Subcutaneous abdominal adipose tissue (tissue), 5 donors: ENCODE data around the gene MCL1.
"Not testable (repeated sequence)": the region's sequence is repeated elsewhere in the genome, so short reads cannot be mapped to it uniquely, and the experiment has no call there.

Source experiments
- H3K27ac ChIP-seq: one replicate; pipeline ENCODE4 v1.7.0; 2013; ENCODE audit warnings: low read depth, mild to moderate bottlenecking, inconsistent platforms, low read length, moderate library complexity
- H3K27me3 ChIP-seq, 5 donors: one replicate each; pipeline ENCODE4 v1.7.0; 2013; ENCODE audit warnings: low read length in 5 of 5, inconsistent platforms in 1 of 5; ENCODE audit not compliant: control insufficient read depth in 5 of 5, insufficient read depth in 4 of 5
- H3K36me3 ChIP-seq, 5 donors: one replicate each; pipeline ENCODE4 v1.7.0; 2013; ENCODE audit warnings: low read length in 5 of 5; ENCODE audit not compliant: control insufficient read depth in 5 of 5, insufficient read depth in 5 of 5
- H3K4me1 ChIP-seq, 5 donors: one replicate each; pipeline ENCODE4 v1.7.0; 2013; ENCODE audit warnings: low read length in 5 of 5, mild to moderate bottlenecking in 3 of 5, moderate library complexity in 1 of 5; ENCODE audit not compliant: control insufficient read depth in 5 of 5, insufficient read depth in 5 of 5
- H3K4me3 ChIP-seq, 5 donors: one replicate each; pipeline ENCODE4 v1.7.0; 2013; ENCODE audit warnings: low read length in 5 of 5, low read depth in 1 of 5
- H3K9ac ChIP-seq, 5 donors: one replicate each; pipeline ENCODE4 v1.7.0; 2013; ENCODE audit warnings: low read length in 5 of 5, mild to moderate bottlenecking in 4 of 5, moderate library complexity in 3 of 5
- H3K9me3 ChIP-seq, 5 donors: one replicate each; pipeline ENCODE4 v1.7.0; 2013; ENCODE audit warnings: low read length in 5 of 5; ENCODE audit not compliant: control insufficient read depth in 5 of 5
- donor health status: healthy.
- donor health status: healthy.
- donor health status: healthy.
- donor health status: healthy.
- donor health status: healthy.

MCL1 gene

DNA sequence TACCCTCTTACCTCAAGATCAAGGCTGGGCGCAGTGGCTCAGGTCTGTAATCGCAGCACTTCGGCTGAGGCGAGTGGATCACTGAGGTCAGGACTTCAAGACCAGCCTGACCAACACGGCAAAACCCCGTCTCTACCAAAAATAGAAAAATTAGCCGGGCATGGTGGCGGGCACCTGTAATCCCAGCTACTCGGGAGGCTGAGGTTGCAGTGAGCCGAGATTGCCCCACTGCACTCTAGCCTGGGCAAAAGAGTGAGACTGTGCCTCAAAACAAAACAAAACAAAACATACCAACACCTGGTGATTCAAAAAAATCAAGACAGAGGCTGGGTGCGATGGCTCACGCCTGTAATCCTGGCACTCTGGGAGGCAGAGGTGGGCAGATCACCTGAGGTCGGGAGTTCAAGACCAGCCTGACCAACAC is 5.8 kb downstream of the MCL1 start:
- Histone ChIP-seq H3K36me3 (peaks cover 45 to 63% (median 54%) of the 10 kb centered on the region in 5 donors), H3K4me1 (peaks cover 6 to 70% (median 66%) of the 10 kb centered on the region in 5 donors), H3K4me3 (peak overlapping the region in 4 of 5 donors; percentile 13 to 47 (median 42)), H3K27ac (peak overlapping the region; percentile 73)
- not testable (repeated sequence) for H3K27me3 ChIP-seq, H3K9ac ChIP-seq, H3K9me3 ChIP-seq

DNA sequence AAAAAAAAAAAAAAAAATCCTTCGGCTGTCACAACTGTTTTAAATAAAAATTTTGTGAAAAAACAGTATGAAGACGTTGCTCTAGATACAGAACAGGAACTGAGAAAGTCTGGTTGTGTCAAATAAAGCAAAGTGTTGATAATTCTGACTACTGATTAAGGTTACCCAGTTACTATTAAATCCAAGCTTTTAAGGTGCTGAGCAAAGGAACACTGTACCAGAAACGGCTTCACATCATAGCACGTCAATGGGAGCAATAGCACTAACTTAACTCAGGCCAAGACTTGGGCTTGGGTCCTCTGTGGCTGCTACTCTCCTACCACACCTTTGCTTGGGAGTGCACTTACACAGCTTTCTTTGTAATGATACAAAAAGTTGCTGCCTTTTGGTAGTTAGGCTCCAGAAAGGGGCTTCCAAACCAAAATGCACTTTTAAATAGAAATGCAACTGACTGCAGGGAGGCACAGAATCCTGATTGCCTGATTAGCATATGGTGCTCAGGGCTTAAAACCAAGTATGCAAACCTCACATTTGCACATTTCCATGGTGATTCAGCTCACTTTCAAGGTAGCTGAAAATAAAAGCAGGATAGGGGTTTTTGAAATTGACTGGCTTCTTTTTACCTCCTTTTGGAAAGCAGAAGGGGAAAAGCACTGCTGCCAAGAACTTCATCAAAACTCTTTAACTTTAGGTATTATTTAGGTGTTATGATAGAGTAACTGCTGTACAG is 6.3 kb downstream of the MCL1 start:
- peaks cover 12 to 75% (median 72%) of the 10 kb centered on the region in 5 donors for H3K4me1 ChIP-seq
- H3K4me3 ChIP-seq: peak overlapping the region; percentile 13 to 47 (median 41)
- no peak overlapping the region for H3K9ac ChIP-seq

DNA sequence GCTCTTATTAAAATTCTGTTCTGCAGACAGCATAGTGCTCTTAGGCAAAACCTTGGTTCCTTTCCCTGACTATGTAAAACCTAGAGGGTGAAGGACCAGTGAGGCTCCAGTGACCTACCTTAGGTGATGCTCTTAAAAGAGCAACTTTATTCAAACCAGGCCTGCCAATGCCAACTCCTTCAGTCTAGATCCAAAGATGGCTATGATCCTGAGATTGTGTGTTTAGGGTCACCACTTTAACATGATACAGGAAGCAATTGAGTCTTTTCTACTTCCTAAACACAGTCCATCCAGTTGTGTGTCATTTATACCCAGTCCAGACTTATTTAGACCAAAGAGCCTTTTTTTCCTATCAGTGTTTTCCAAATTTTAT is 10.8 kb downstream of the MCL1 start:
- peak overlapping the region in 4 of 5 donors; percentile 8 to 41 (median 20) for H3K9ac ChIP-seq
- H3K4me3 ChIP-seq: peak overlapping the region in 4 of 5 donors; percentile 11 to 48 (median 30)

More for the DNA sequence above, 6.3 kb downstream of the MCL1 start:
- Histone ChIP-seq H3K9me3 (no peaks in the 10 kb centered on the region), H3K27ac (peak overlapping the region; percentile 73), H3K36me3 (peaks cover 45 to 63% (median 52%) of the 10 kb centered on the region in 5 donors), H3K27me3 (no peaks in the 10 kb centered on the region)

DNA sequence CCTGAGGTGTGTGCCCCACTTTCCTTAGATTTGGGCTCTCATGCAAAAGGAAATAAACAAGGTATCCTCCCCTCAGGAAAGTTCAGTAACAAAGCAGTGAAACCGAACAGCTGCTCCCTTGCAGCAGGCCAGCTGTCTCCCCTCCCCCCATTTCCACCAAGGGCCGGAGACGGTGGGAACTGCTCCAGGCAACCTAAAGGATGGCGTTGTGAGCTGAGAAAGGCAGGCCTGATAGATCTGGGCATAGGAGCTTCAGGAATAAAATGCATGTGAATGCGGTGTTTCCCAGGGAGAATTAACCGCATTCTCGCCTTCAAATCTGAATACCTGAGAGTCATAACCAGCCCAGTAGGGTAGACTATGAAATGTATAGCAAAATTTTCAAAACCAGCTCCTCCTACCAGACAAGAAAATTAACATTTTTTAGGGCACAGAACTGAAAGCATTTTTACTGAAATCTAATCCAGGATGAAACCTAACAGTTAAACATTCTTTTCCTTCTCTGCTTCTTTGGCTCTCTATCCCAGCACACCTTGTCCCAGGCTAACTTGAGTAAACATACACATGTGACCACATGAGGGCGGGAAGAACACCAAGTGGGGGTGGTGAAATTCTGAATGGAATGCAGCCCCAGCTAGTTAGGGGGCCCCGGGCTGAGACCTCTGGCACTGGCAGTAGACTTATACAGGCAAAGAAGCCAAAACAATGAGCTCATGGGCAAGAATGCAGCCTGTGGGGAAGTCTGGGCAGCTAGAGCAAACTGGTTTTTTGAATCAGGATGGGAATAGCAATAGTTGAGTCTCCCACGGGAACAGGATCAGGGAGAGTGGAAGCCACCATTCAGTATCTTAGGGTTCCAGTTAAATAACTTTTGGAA is 11.5 kb downstream of the MCL1 start:
- peak overlapping the region; percentile 11 to 52 (median 46) for H3K4me3 ChIP-seq
- H3K27me3 ChIP-seq: no peaks in the 10 kb centered on the region
- peak overlapping the region; percentile 77 for H3K27ac ChIP-seq
- H3K9ac ChIP-seq: peak overlapping the region in 4 of 5 donors; percentile 8 to 61 (median 28)
- peaks cover 4 to 18% (median 11%) of the 10 kb centered on the region in 5 donors for H3K36me3 ChIP-seq
- no peaks in the 10 kb centered on the region for H3K9me3 ChIP-seq
- H3K4me1 ChIP-seq: peaks cover 22 to 93% (median 79%) of the 10 kb centered on the region in 5 donors

More for the DNA sequence above, 10.8 kb downstream of the MCL1 start:
- Histone ChIP-seq H3K9me3 (no peaks in the 10 kb centered on the region), H3K27ac (peak overlapping the region; percentile 77), H3K4me1 (peaks cover 21 to 93% (median 79%) of the 10 kb centered on the region in 5 donors), H3K27me3 (no peaks in the 10 kb centered on the region), H3K36me3 (peaks cover 9 to 22% (median 18%) of the 10 kb centered on the region in 5 donors)

DNA sequence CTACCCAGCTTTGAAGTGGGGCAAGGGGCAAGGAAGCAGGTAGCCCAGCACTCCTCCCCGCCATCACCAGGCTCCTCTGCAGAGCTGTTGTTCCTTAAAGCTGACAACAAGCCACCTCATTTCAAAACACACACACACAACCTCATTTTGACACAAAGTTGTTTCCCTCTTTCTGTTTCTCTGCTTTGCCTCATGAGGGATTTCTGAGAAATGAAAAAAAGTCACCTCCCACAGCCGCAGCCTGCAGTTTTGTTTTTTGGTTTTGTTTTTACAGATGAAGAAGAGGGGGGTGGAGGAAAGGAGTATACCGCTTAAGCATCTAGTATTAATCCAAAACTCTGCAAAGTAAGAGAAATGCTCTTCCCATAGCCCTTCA is 12.1 kb downstream of the MCL1 start:
- H3K27me3 ChIP-seq: no peaks in the 10 kb centered on the region
- peaks cover 27 to 93% (median 83%) of the 10 kb centered on the region in 5 donors for H3K4me1 ChIP-seq
- H3K9me3 ChIP-seq: no peaks in the 10 kb centered on the region
- H3K4me3 ChIP-seq: peak overlapping the region; percentile 11 to 52 (median 46)
- peak overlapping the region; percentile 77 for H3K27ac ChIP-seq
- peaks cover 0 to 13% (median 6%) of the 10 kb centered on the region in 5 donors for H3K36me3 ChIP-seq
- H3K9ac ChIP-seq: peak overlapping the region in 1 of 5 donors; percentile 41

DNA sequence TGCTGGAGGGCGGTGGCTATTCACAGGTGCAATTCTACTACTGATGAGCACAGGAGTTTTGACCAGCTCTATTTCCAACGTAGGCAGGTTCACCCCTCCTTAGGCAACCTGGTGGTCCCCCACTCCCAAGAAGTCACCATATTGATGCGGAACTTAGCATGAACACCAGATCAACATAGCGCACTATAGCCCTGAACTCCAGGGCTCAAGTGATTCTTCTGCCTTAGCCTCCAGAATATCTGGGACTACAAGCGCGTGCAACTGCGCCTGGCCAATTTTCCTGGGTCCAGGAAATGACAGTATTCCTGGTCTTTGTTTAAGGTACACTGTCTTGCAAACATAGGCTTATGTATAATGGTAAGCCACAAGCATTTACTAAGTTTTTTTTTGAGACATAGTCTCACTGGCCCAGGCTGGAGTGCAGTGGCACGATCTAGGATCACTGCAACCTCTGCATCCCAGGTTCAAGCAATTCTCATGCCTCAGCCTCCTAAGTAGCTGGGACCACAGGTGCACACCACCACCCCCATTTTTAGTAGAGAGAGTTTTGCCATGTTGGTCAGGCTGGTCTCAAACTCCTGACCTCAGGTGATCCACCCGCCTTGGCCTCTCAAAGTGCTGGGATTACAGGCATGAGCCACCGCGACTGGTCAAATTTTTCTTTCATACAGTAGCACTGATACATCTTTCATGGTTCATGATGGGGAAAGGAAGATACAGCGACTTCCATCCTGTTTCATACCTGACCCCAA is 12.6 kb downstream of the MCL1 start:
- Histone ChIP-seq H3K4me1 (peaks cover 31 to 94% (median 81%) of the 10 kb centered on the region in 5 donors), H3K36me3 (peaks cover 0 to 13% (median 3%) of the 10 kb centered on the region in 5 donors), H3K27ac (peak overlapping the region; percentile 77), H3K27me3 (no peaks in the 10 kb centered on the region), H3K4me3 (peak overlapping the region in 1 of 5 donors; percentile 52), H3K9ac (no peak overlapping the region), H3K9me3 (no peaks in the 10 kb centered on the region)

DNA sequence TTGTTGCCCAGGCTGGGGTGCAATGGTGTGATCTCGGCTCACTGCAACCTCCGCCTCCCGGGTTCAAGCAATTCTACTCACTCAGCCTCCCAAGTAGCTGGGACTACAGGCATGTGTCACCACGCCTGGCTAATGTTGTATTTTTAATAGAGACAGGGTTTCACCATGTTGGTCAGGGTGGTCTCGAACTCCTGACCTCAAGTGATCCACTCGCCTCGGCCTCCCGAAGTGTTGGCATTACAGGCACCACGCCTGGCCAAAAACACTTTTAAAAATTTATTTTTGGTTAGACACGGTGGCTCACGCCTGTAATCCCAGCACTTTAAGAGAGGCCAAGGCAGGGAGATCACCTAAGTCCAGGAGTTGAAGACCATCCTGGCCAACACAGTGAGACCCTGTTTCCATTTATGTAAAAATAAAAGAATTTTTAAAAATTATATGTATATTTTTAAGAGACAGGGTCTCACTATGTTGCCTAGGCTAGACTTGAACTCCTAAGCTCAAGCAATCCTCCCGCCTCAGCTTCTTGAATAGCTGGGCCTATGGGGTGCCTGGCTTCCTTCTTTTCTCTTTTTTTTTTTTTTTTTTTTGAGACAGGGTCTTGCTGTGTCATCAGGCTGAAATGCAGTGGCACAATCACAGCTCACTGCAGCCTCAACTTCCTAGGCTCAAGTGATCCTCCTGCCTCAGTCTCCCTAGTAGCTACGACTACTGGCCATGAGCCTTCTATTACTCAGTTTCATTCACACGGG is 14.0 kb downstream of the MCL1 start:
- not testable (repeated sequence) for H3K27me3 ChIP-seq

DNA sequence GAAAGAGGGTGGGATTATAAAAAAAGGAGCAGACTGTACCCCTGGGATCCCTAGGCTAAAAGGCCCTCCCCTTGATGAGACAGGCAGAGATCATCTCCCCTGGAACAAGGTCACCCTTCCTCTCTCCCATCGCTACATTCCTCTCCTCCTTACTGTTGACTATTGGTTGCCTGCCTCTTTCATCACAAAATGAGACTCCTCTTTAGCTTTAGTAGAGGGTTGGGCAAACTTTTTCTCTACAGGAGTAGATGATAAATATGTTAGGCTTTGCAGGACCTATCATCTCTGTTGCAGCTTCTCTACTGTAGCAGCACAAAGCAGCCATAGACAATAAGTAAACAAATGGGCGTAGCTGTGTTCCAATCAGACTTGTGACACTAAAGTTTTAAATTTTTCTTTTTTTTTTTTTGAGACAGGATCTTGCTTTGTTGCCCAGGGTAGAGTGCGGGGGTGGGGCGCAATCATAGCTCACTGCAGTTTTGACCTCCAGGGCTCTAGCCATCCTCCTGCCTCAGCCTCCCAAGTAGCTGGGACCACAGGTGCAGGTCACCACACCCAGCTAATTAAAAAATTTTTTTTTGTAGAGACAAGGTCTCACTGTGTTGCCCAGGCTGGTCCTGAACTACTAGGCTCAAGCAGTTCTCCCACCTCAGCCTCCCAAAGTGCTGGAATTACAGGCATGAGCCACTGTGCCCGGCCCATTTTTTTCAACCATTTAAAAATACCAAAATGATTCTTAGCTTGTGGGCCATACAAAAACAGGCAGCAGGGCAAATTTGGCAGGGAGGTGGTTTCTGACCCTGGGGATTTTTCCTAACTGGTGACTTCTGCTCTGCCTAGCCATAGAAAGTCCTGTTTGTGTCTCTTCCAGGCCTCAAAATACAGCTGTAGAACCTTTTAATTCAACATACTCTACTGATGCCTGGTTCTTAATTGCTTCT is 15.1 kb downstream of the MCL1 start:
- H3K27me3 ChIP-seq: no peaks in the 10 kb centered on the region
- peak overlapping the region in 2 of 5 donors; percentile 2 to 19 for H3K4me3 ChIP-seq
- H3K9ac ChIP-seq: peak overlapping the region in 2 of 5 donors; percentile 99 to 100
- peak overlapping the region; percentile 100 for H3K27ac ChIP-seq
- peaks cover 0 to 4% (median 0%) of the 10 kb centered on the region in 5 donors for H3K36me3 ChIP-seq
- peaks cover 37 to 98% (median 86%) of the 10 kb centered on the region in 5 donors for H3K4me1 ChIP-seq
- H3K9me3 ChIP-seq: no peaks in the 10 kb centered on the region

More for the DNA sequence above, 14.0 kb downstream of the MCL1 start:
- not testable (repeated sequence) for H3K36me3 ChIP-seq, H3K9me3 ChIP-seq, H3K4me3 ChIP-seq, H3K9ac ChIP-seq
- peaks cover 34 to 98% (median 83%) of the 10 kb centered on the region in 5 donors for H3K4me1 ChIP-seq
- peak overlapping the region; percentile 100 for H3K27ac ChIP-seq
